ENCODE measurements around the gene ARHGEF39.

DNA sequence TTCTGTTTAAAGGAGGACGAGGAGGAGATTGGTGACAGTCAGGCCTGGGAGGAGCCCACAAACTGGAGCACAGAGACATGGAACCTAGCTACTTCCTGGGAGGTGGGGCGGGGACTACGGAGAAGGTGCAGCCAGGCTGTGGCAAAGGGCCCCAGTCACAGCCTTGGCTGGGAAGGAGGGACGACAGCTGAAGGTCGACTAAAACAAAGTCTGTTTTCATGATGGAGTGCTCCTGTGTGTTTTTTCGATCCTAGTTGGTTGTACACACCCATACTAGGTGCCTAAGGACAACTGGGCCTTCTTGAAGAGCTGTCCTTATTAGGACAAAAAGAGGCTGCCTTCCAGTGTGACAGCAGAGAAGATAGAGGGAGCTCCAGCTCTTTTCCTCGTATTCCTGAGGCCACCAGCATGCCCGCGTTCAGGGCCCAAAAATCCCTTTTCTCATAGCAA, 4.0 kb downstream of the ARHGEF39 start:
- TF ChIP-seq, protein P1, sequence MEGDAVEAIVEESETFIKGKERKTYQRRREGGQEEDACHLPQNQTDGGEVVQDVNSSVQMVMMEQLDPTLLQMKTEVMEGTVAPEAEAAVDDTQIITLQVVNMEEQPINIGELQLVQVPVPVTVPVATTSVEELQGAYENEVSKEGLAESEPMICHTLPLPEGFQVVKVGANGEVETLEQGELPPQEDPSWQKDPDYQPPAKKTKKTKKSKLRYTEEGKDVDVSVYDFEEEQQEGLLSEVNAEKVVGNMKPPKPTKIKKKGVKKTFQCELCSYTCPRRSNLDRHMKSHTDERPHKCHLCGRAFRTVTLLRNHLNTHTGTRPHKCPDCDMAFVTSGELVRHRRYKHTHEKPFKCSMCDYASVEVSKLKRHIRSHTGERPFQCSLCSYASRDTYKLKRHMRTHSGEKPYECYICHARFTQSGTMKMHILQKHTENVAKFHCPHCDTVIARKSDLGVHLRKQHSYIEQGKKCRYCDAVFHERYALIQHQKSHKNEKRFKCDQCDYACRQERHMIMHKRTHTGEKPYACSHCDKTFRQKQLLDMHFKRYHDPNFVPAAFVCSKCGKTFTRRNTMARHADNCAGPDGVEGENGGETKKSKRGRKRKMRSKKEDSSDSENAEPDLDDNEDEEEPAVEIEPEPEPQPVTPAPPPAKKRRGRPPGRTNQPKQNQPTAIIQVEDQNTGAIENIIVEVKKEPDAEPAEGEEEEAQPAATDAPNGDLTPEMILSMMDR (IDR thresholded peaks at IDR 0.05) = peak; percentile 34 to 45 (median 38)
- no peak for TF ChIP-seq EP300 (IDR thresholded peaks at IDR 0.05)
- peak; percentile 34 to 66 (median 48) for TF ChIP-seq POLR2AphosphoS5 (IDR thresholded peaks at IDR 0.05)

Data from sigmoid colon (tissue), 4 donors.